HG03460 (cell line): ENCODE measurements around the gene SLC23A1.

Source experiments
- ATAC-seq: cut with Tn5 transposase; IDR thresholded peaks from one replicate; pipeline ENCODE4 v1.9.1; 2021; ENCODE audit not compliant: unreplicated experiment

The SLC23A1 gene

DNA sequence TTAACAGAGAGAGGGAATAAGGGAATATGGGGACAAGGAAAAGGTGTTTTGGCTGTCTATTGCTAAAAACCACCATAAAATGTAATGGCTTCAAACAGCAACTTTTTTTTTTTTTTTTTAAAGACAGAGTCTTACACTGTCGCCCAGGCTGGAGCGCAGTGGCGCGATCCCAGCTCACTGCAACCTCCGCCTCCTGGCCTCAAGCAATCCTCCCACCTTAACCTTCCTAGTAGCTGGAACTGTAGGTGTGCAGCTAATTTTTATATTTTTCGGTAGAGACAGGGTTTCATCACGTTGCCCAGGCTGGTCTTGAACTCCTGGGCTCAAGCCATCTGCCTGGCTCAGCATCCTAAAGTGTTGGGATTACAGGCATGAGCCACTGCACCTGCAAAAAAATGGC is 25.1 kb upstream of the SLC23A1 start:
- ATAC-seq = no peak

DNA sequence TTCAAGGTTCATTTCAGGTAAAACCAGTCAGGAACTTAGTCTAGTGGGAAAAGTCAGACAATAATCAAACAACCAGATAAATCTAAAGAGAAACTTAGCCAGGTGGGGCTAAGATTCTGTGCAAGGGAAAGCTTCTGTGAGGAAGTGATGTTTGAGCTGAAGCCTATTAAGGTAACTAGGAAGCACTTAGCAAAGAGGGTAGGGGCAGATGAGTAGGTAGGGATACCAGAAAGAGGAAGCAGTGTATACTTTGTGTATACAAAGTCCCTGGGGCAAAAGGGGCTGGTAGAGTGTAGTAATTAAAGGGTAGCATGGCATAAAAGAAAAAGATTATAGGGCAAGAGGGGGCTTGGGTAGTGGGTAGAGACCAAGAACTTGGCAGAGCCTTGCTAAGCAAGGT is 24.4 kb upstream of the SLC23A1 start:
- ATAC-seq = no peak

DNA sequence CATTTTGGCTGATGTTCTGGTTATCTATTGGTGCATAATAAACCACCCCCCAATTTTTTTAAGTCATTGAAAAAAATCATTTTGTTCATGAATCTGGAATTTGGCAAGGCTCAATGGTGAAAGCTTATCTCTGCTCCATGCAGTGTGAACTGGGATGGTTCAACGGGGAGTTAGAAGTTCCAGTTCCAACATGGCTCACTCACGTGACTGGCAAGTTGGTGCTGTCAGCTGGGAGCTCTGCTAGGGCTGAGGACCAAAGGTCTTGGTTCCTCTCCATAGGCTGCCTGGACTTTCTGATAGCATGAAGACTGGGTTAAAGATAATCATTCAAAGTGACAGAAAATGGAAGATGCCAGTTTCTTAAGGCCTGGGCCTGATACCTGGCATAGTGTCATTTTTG is 23.9 kb upstream of the SLC23A1 start:
- ATAC-seq = no peak

DNA sequence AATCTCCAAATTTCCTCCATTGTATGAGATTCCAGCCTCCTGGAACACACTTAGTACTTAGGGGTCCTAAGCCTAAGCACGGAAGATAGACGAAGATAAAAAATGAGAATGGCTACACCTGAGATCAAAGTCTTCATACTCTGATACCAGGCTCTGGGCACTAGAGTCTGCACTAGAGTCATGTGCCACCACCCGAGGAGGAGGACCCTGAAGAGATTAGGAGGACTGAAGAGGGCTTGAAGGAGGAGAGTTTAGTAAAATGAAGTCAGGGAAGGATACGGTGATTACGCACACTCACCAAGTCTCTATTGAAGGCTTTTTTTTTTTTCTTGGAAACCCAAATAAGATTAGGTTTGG is 21.4 kb upstream of the SLC23A1 start:
- ATAC-seq = no peak

DNA sequence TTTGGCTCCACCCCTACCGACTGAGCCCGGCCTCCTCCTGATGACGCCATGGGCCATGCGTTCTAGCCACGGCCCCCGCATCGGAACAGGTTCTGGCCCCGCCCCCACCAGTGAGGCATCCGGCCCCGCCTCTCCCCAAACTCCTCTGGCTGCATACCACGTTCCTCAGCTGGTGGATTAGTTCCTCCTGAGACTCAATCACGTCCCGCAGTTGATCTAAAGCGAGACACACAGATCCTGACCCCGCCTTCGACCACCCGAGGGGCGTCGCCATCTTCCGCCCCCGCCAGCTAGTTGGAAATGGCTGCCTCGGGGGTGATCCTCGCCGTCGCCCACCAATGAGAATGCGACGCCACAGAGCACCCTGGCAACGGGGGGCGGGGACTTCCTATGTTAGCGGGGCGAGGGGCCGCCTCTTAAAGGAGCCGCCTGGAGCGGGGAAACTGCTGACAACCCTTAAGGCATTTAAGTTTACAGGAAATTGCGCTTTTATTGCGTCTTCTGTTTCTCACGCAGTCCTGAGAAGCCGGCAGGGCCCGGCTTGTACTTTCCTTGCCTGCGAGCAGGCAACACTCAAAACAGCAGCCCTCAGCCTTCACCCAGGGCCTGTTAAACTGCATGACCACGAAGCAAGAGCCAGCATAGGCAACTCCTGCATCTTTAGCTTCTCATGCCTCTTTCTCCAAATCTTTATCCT is 20.8 kb upstream of the SLC23A1 start, which contains the start of gene SPATA24:
SPATA24 (minus strand) TSS at position 303 of the 697 bp plus-strand sequence; CDS start at position 274, 29 bp downstream.
- ATAC-seq = peak; percentile 80

DNA sequence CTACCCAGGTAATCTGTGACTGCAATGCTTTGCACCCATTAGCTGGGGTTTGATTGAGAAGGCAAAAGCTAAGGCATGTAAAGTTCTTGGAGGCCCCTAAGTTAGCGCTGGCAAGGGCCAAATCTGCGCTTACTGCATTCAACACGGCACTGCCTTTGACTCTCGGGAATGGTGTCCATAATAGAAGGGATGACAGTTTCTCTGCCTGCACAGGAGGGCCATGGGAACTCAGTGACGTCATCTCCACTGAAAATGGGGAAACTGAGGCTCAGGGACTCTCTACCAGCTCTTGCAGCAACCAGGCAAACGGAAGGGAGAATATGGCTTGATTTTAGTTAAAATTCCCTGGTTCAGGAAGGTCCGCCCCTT is 20.3 kb upstream of the SLC23A1 start:
- no peak for ATAC-seq

DNA sequence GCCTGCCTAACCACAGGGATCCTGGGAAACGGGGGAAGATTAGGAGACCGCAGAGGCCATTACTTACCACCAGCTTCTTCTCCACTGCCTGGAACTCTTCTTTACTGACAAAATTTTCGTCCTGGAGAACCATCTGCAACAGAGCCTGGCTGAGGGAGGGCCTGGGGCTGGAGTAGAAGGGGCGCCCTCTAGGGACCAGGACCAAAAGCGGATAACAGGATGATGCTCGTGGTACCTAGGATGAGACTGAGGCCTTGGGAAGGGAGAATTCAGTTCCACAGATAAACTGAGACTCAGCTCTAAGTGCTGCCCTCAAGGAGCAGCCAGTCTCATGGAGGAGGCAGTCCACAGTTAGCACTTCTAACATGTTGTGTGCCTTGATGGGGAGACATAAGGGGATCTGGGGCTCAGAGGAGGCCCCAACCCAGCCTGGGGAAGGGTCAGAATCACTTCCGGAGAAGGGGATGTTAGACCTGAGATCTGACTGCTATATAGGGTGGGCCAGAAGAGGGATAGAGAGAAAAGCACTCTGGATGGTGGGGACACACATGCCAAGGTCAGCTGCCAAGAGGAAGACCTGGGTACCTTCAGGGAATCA is 19.6 kb upstream of the SLC23A1 start:
- no peak for ATAC-seq

DNA sequence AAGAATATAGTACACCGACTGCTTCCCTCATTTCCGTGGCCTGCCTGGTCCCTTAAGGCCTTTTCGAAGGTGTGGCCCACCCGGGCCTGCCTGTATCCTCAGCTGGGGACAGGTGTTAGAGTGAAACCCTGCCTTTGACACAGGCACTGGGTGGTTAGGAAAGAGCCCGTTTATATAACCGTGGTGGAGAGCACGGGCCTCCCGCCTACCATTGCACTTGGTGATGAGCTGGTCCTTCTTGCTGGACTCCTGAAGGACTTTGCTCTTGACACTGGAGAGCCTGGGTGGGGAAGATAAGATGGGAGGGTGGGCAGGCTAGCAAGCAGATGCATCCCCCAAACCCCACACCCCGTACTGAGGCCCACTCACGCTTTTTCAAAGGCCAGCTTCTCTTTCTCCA is 18.4 kb upstream of the SLC23A1 start:
- no peak for ATAC-seq

DNA sequence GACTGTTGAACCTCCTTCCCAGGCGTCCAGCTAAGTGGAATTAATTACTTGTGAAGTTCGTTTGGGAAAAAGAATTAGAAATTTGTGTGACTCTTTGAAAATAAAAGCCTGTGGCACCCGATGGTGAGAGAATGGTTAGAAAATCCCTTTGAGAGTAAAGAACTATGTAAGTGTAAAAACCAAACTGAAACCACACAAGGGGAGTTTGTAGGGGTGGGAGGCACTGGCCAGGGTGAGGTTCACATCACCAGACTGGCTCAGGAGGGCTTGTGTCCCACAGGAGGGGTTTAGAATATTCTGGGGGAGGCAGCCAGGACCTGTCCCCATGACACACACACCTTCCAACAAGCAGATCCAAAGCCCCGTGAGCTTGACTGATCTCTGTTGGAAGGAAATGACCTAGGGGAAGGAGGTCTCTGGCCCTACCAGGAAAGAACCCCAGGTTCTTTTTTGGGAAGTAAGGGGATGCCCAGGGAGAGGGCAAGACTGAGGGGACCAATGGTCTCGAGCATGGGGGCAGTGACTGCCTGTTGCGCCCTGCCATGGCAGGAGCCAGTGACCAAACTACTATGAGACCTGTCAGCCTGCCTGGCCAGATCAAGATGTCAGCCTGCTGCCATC is 16.5 kb upstream of the SLC23A1 start:
- no peak for ATAC-seq

DNA sequence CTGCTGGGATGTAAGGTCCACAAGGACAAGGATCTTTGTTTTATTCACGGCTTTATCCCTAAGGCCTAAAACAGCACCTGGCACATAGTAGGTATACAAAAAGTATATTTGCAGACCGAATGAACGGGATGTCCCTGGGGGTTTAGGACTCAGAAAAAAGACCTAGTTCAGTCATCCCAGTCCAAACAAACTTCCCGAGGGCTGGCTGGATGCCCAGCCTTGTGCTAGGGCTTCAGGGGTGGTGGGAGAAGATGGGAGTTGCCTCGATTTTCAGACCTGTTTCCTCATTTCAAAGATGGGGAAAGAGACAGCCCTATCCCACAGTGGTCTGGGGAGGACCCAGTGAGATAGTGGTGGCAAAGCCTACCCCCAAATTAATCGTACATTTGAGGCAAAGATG is 14.8 kb upstream of the SLC23A1 start:
- ATAC-seq = no peak

DNA sequence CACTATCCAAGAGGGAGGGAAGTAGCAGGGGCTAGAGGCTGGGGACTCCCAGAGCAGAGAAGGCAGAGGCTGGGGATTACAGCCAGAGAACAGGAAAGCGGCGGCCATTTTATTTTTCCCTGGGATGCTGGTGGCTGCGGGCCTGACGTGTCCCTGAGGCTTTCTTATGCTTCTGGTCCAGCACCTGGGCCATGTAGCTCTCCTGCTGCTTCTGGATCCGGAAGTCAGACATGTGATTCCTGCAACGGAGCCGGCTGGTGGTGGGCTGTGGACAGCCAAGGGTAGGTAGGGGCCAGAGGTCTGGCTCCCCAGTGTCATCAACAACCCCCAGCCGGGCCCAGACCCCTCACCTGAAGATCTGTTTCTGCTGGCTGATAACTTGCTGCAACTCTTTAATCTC is 13.6 kb upstream of the SLC23A1 start:
- ATAC-seq = no peak

DNA sequence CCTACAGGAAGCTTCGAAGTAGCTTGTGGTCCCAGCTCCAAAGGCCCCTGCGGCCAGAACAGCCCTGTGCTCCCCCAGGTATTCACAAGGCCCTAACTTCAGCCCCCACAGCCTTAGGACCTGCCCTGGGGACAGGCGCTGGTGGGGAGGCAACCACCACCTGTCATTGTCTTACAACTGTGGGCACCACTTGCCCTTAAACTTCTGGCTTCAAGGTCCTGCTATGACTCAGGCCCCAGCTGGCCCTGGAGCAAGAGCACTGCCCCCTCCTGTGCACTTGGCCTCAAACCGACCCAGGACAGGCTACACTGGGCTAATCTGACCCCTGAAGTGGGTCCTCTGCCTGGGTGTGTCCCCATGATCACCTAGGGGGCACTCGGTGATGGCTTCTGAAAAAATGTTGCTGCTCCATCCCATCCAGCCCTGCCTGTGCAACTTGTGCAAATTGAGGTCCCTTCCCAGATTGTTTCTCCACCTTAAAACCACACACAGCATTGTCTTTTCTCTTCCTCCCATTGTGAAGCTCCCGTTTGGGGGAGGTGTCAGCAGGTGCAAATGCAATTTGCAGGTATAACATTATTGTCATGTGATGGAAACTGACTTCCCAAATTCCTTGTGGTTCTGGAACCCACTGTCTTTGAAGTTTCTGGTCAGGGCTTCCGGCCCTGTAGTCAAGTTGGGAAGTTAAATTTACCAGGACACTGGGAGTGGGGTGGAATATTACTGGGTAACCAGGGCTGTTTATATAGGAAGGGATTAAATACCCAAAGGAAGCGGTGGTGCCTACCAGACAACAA is 12.9 kb upstream of the SLC23A1 start:
- no peak for ATAC-seq

DNA sequence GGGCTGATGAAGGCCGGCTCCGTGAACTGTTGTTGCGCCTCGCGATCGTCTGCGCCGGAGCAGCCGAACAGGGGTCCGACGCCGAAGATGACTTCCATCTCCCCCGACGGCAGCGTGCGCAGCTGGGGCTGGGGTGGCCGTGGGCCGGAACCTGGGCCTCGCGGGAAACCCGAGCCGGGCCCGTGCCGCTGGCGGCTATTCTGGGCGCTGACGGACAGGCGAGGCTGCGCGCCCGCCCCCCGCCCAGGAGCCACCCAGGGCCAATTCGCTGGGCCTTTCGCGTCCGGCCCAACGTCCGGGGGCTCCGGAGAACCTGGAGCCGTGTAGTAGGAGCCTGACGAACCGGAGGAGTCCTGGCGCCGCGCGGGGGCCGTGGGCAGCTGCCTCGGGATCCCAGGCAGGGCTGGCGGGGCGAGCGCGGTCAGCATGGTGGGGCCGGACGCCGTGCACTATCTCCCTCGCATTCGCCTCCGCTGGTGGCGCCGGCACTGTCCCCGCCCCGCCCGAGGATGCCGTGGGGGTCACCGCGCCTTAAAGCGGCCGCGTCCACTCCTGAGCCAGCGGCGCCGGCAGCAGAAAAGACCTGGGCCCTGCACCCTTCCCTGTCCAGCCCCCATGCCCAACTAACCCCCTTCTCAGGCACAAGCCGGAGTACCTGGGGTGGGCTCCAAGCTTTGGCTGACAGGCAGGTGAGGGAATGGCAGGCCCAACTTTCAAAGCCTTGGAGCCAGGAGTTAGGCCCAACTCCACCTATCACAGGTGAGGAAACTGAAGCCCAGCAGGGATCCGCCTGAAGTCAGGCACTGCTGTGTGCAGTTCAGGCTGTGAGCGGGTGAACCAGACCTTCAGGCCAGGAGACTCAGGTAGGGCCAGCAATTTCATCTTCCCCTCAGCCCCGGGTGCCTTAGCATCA is 11.8 kb upstream of the SLC23A1 start, which contains the start of gene PROB1:
PROB1 (minus strand) TSS at position 451 of the 913 bp plus-strand sequence; CDS start at position 428, 23 bp downstream.
- ATAC-seq = no peak

DNA sequence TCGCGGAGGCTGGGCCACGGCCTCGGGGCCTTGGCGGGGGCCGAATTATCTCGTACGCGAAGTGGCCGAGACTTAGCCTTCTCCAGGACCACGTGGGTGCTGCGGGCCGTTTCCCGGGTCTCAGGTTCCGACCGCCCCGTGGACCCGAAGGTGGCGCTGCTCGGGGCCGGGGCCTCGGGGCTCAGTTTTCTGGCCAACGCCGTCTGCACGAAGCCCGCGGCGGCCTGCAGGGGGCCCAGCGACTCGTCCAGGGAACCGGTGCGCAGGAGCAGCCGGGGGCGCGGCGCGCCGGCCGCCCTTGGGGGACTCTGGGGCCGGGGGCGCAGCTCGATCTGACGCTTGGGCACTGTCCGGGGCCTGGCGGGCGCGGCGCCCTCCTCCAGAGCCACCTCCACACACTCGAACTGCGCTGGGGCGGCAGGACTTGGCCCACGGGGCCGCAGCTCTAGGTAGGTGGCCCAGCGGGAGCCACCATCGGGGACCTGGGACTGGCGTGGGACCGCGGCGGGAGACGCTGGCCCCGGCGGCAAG is 11.1 kb upstream of the SLC23A1 start:
- ATAC-seq = no peak

DNA sequence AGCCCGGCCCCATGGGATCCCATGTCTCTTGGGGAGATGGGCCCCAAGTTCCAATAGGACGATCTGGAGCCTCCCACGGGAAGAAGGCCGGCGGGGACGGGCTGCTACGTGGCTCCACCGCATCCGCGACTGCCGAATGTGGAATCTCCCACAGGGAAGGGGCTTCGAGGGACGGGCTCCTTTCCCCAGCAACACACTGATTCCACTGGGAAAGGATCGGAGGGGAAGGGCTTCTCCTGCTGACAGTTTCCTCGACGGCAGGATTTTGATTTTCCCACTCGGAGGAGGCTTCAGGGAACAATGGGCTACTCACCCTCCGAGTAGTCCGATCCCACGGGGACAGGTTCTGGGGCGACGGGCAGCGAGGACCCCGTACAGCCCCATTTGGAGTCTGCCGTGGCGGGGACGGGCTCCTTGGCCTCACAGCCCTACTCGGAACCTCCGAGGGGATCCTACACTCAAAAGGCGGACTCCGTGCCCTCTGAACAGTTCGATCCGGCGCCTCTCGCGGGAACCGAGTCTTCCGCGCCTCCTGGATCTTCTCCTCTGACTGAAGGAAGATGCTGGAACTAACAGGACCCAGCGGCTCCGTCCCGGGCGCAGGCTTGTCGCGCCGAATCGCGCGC is 10.5 kb upstream of the SLC23A1 start:
- no peak for ATAC-seq

DNA sequence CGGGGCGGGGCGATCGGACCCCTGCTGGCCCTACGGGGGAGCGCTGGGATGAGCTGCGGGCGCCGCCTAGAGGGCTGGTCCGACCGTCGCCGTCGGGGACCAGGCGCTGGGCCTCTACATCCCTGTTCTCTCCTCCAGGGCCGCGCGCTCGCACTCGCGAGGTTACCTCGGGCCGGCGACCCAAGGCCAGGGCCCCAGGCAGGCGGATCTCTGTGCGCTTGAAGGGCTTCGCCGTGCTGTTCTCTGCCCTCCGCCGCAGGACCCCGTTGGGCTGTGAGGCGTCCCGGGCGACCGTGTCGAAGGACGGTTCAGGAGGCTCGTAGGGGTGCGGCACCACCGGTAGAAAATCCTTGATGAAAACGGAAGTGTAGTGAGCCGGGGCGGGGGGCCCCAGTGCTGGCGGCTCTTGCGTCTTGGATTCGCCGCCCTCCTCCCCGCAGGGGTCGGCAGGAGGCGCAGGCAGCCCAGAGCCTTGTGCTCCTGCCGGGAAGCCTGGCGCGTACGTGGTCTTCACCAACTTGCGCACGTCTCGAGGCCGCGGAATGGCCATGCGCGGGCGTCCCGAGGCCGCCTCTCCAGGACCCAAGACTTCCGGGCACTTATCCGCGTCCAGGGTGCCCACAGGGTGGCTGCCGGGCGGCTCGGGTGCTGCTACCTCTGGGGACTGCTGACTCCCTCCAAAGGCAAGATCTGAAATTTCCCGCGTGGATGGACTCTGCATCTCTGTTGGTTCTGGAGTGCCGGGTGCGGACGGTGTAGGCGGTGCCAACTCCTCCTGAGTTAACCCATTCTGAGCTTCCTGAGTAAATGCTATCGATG is 9.8 kb upstream of the SLC23A1 start:
- peak; percentile 39 for ATAC-seq

DNA sequence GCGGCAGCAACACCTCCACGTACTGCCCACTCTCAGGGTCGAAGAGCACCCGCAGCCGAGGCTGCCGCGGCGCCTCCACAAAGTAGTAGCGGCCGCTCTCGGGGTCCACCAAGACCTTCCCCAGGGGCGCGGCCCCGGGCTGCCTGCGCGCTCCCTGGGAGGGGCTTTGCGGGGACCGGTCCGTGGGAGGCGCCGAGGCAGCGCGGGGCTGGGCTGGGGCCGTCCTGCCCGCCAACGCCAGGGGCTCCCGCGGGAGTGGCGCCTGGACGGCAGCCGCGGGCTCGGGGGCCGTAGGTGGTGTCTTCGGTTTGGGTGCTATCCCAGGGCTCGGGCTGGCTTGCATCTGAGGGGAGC is 9.2 kb upstream of the SLC23A1 start:
- ATAC-seq = peak; percentile 3

DNA sequence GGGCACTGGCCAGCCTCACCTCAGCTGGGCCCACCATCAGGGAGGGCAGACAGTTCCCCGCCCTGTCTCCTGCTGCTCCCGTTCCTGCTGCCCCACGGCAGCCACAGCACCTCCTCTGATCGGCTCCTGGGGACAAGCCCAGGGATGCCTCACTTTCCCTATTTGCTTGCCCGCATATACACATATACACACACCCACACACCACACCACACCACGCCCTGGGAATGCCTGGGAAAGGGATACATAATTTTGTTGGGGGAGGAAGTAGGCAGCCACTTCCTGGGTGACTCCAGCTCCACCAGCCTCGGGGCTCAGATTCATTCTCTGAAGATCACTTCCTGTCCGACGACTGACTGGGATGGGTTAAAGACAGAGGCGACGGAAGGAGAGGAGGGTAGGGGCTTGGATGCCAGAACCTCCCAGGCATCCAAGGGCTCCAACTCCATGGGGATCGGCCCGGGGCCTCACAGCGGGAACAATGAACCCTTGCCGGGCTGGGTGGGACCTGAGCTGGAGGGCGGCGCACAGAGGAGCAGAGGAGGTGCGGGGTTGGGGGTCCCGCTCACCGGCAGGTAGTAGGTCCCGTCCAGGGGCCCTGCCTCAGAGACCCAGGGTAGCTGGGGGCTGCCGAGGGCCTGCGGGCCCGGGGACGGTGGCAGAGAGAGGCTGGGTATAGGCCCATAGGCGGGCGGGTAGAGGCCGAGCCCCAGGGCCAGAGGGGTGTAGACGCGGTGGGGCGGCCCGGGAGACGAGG is 8.7 kb upstream of the SLC23A1 start:
- ATAC-seq = no peak
